H1 (cell line): ENCODE measurements around the gene SERPINB8. TPM values are rescaled to one million over a fixed set of nuclear protein-coding genes. Genes with fewer than 3 reads are reported as not detected.

ENCODE experiments used
- CHD2 ChIP-seq: IDR thresholded peaks from 2 replicates; pipeline ENCODE4 v1.6.1; 2012; ENCODE audit warnings: low read length, improper control_type of control experiment
- CTBP2 ChIP-seq: IDR thresholded peaks from 2 replicates; pipeline ENCODE4 v1.7.0; 2011; ENCODE audit warnings: borderline replicate concordance, mild to moderate bottlenecking, moderate library complexity, mixed read lengths, low read length; ENCODE audit not compliant: insufficient read depth, insufficient read length
- HDAC6 ChIP-seq: IDR thresholded peaks from one replicate; pipeline ENCODE4 v1.7.1; 2012; ENCODE audit warnings: low read depth, mild to moderate bottlenecking, inconsistent platforms, low read length, moderate library complexity
- KDM4A ChIP-seq: IDR thresholded peaks from one replicate; pipeline ENCODE4 v1.7.1; 2012; ENCODE audit warnings: low read depth, mild to moderate bottlenecking, moderate library complexity, low read length, inconsistent platforms; ENCODE audit not compliant: severe bottlenecking
- PHF8 ChIP-seq: fragments of 200-600 bp; sonication (generic); conservative IDR thresholded peaks from 2 replicates; pipeline ENCODE4 v1.7.1; 2012; ENCODE audit warnings: low read depth, mild to moderate bottlenecking, inconsistent platforms, low read length, moderate library complexity
- POLR2A ChIP-seq, 2 experiments: IDR thresholded peaks; 1 replicate in 1 of 2; 2 replicates in 1 of 2; pipeline ENCODE4 v1.6.1; 2011; ENCODE audit warnings: low read depth in 2 of 2, low read length in 2 of 2, mild to moderate bottlenecking in 2 of 2; ENCODE audit errors: control extremely low read depth in 1 of 2
- POU5F1 ChIP-seq: IDR thresholded peaks from 2 replicates; pipeline ENCODE4 v1.6.1; 2011; ENCODE audit warnings: low read depth, mild to moderate bottlenecking, low read length, moderate library complexity
- RAD21 ChIP-seq, 2 experiments: IDR thresholded peaks in 1 of 2; conservative IDR thresholded peaks in 1 of 2; 2 replicates each; pipeline ENCODE4 v1.6.1; 2011; ENCODE audit warnings: low read depth in 2 of 2, low read length in 2 of 2, improper control_type of control experiment in 1 of 2, inconsistent platforms in 1 of 2, mild to moderate bottlenecking in 1 of 2, moderate library complexity in 1 of 2
- SAP30 ChIP-seq: fragments of 300-600 bp; sonication (generic); IDR thresholded peaks from 2 replicates; pipeline ENCODE4 v1.7.1; 2012; ENCODE audit warnings: low read length, moderate library complexity, mild to moderate bottlenecking, inconsistent platforms; ENCODE audit not compliant: insufficient read depth, insufficient replicate concordance
- YY1 ChIP-seq: IDR thresholded peaks from 2 replicates; pipeline ENCODE4 v1.6.1; 2011; ENCODE audit warnings: low read depth, mild to moderate bottlenecking, low read length
- polyA plus RNA-seq, 7 experiments: library from polyadenylated mRNA; depleted of rRNA in 3 of 7; stranded (reverse) in 5 of 7; unstranded in 2 of 7; fragments of >200 nt in 5 of 7; fragments of 200-250 nt in 2 of 7; gene quantifications; 1 replicate in 5 of 7; 2 replicates in 1 of 7; 4 replicates in 1 of 7; pipeline versions ENCODE4 v1.2.1 to v1.2.3, GENCODE V29; 2011 to 2013; ENCODE audit warnings: missing spikeins in 2 of 7, mixed read lengths in 2 of 7
- total RNA-seq: library from RNA; stranded (reverse); fragmentation: NEBNext Ultra II Directional; extraction: Animal tissue kit (Norgen Biotek cat#: 25700); gene quantifications from 2 replicates; pipeline ENCODE4 v1.2.1, GENCODE V29; 2021
- TF ChIP-seq, protein P1 (sequence below): IDR thresholded peaks from 2 replicates; pipeline ENCODE4 v1.6.1; 2012; ENCODE audit warnings: inconsistent platforms

SERPINB8 gene
- total and polyA plus RNA-seq, 2 of the 8 experiments (the other 6 are each of a cell fraction or from before 2014, with no cell fraction given) = 0.42 to 1.2 TPM

DNA sequence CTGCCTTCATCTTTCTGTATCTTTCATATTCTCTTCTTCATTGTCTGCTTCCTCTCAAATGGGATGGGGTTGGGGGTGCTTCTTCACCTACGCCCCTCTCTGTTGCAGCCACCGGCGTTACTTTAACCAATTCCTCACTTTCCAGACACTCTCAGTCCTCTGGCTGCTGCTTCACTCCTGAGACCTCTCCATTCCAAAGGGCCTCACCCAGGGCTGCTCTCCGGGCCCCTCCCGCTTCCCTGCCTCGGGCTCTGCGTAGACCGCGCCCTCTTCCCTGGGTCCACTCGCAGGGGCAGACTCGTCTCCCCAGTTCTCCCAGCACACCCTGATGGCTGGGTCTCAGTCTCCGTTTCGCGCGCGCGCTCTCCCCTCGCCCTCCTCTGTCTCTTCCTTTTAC is 926 bp downstream of the SERPINB8 start (continued):
- no peak for TF ChIP-seq YY1
- peak in 1 of 2 experiments; percentile 1; a peak in 1 of 3 replicates for TF ChIP-seq POLR2A (IDR thresholded peaks at IDR 0.05; ENCODE audit: control extremely low read depth in 1 of 2, low read depth in 2 of 2, low read length in 2 of 2)
- peak; percentile 13; the same call in 1 of the 2 replicates for TF ChIP-seq PHF8
- TF ChIP-seq HDAC6 = no peak
- TF ChIP-seq, protein P1, sequence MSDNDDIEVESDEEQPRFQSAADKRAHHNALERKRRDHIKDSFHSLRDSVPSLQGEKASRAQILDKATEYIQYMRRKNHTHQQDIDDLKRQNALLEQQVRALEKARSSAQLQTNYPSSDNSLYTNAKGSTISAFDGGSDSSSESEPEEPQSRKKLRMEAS = no peak
- TF ChIP-seq KDM4A = peak; percentile 19
- TF ChIP-seq SAP30 = no peak
- no peak for TF ChIP-seq POU5F1
- no peak for TF ChIP-seq RAD21 (IDR thresholded peaks at IDR 0.05 in 1 of 2, conservative IDR thresholded peaks at IDR 0.05 in 1 of 2; ENCODE audit: low read depth in 2 of 2, low read length in 2 of 2)
- no peak for TF ChIP-seq CTBP2
- no peak for TF ChIP-seq CHD2
